Measurements from ENCODE around the gene SLC22A1.

GRCh38 chr6:160092602-160093001 is 29.0 kb upstream of the SLC22A1 start:
- TF ChIP-seq, protein P1, sequence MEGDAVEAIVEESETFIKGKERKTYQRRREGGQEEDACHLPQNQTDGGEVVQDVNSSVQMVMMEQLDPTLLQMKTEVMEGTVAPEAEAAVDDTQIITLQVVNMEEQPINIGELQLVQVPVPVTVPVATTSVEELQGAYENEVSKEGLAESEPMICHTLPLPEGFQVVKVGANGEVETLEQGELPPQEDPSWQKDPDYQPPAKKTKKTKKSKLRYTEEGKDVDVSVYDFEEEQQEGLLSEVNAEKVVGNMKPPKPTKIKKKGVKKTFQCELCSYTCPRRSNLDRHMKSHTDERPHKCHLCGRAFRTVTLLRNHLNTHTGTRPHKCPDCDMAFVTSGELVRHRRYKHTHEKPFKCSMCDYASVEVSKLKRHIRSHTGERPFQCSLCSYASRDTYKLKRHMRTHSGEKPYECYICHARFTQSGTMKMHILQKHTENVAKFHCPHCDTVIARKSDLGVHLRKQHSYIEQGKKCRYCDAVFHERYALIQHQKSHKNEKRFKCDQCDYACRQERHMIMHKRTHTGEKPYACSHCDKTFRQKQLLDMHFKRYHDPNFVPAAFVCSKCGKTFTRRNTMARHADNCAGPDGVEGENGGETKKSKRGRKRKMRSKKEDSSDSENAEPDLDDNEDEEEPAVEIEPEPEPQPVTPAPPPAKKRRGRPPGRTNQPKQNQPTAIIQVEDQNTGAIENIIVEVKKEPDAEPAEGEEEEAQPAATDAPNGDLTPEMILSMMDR (IDR thresholded peaks at IDR 0.05; ENCODE audit: low read depth, low read length, missing input control): no peak
- no peak for TF ChIP-seq JUND (IDR thresholded peaks at IDR 0.05)
- TF ChIP-seq, protein P2, sequence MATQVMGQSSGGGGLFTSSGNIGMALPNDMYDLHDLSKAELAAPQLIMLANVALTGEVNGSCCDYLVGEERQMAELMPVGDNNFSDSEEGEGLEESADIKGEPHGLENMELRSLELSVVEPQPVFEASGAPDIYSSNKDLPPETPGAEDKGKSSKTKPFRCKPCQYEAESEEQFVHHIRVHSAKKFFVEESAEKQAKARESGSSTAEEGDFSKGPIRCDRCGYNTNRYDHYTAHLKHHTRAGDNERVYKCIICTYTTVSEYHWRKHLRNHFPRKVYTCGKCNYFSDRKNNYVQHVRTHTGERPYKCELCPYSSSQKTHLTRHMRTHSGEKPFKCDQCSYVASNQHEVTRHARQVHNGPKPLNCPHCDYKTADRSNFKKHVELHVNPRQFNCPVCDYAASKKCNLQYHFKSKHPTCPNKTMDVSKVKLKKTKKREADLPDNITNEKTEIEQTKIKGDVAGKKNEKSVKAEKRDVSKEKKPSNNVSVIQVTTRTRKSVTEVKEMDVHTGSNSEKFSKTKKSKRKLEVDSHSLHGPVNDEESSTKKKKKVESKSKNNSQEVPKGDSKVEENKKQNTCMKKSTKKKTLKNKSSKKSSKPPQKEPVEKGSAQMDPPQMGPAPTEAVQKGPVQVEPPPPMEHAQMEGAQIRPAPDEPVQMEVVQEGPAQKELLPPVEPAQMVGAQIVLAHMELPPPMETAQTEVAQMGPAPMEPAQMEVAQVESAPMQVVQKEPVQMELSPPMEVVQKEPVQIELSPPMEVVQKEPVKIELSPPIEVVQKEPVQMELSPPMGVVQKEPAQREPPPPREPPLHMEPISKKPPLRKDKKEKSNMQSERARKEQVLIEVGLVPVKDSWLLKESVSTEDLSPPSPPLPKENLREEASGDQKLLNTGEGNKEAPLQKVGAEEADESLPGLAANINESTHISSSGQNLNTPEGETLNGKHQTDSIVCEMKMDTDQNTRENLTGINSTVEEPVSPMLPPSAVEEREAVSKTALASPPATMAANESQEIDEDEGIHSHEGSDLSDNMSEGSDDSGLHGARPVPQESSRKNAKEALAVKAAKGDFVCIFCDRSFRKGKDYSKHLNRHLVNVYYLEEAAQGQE (IDR thresholded peaks at IDR 0.05): no peak
- TF ChIP-seq, protein P3, sequence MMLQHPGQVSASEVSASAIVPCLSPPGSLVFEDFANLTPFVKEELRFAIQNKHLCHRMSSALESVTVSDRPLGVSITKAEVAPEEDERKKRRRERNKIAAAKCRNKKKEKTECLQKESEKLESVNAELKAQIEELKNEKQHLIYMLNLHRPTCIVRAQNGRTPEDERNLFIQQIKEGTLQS (IDR thresholded peaks at IDR 0.05): no peak
- TF ChIP-seq SP1 (IDR thresholded peaks at IDR 0.05): peak; percentile 38
- no peak for TF ChIP-seq FOXA1 (IDR thresholded peaks at IDR 0.05)
- TF ChIP-seq RAD21 (IDR thresholded peaks at IDR 0.05): no peak
- TF ChIP-seq TAF1 (conservative IDR thresholded peaks at IDR 0.05): no peak
- TF ChIP-seq NR2F2 (IDR thresholded peaks at IDR 0.05): no peak
